ENCODE results near the gene PLCG2. TPM values are rescaled to one million over a fixed set of nuclear protein-coding genes. Genes with fewer than 3 reads are reported as not detected.

Gene PLCG2
- total and polyA plus RNA-seq, 3 donors from 2014 or later, result 6.8 to 11.3 (median 8.0) TPM

DNA sequence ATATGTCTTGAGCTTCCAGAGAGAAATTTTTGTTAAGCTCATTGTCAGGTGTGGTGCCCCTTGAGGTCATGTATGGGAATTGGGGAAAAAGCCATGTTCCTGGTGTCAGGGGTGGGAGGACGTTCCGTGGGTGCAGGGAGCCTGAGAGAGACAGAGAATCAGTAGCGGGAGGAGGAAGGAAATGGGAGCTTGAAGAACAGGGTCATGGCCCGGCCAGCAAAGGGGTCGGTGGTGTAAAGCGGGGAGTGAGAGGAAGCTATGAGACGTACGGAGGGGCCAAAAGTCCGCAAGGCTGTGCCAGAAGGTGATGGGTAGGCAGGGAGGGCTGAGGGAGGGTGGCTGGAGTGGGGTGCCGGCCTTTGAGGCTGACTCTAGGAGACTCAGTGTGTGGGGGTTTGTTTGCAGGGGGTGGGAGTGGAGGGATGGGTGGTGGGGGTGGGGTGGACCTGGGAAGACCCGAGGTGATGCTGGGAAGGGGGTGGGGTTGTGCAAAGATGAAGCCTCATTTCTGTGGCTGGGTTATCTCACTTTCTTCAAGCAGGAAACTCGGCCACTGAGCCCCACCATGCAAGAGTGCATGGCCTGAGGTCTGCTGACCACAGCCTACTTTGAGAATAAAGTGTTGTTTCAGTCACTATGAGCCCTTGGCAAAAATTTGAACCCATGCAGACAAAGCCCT lies 63.6 kb downstream of the PLCG2 start:
- 56 to 64% methylated on average over 12 of the region's 12 CpGs for WGBS, 2 donors
- Histone ChIP-seq H3K27ac (no peak overlapping the region), H3K27me3 (no peaks in the 10 kb centered on the region), H3K9me3 (no peaks in the 10 kb centered on the region), H3K4me1 (no peaks in the 10 kb centered on the region), H3K36me3 (ENCODE audit: low read depth, missing control alignments) (no peaks in the 10 kb centered on the region), H3K4me3 (no peak overlapping the region)
- no peak for DNase-seq
- intact Hi-C loops (cut with DNase I; ENCODE audit: low total_unique reads), result no loop called here
- no peak for TF ChIP-seq POLR2A (IDR thresholded peaks at IDR 0.05)
- TF ChIP-seq, protein P1, sequence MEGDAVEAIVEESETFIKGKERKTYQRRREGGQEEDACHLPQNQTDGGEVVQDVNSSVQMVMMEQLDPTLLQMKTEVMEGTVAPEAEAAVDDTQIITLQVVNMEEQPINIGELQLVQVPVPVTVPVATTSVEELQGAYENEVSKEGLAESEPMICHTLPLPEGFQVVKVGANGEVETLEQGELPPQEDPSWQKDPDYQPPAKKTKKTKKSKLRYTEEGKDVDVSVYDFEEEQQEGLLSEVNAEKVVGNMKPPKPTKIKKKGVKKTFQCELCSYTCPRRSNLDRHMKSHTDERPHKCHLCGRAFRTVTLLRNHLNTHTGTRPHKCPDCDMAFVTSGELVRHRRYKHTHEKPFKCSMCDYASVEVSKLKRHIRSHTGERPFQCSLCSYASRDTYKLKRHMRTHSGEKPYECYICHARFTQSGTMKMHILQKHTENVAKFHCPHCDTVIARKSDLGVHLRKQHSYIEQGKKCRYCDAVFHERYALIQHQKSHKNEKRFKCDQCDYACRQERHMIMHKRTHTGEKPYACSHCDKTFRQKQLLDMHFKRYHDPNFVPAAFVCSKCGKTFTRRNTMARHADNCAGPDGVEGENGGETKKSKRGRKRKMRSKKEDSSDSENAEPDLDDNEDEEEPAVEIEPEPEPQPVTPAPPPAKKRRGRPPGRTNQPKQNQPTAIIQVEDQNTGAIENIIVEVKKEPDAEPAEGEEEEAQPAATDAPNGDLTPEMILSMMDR (IDR thresholded peaks at IDR 0.05), result no peak

DNA sequence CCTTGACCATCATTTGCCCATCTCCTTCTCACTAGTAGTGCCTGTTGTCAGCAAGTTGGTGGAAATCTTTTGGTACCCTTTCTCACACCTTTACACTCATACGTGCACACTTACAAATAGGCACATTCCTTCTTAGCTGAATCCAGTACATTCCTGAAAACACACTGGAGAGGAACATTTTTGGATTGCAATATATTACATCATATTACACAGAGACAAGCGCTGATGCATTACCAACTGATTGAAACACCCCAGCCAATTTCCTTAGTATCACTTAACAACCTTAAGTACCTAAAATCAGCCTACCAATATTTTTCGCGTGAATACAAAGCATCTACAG lies 64.1 kb downstream of the PLCG2 start:
- 77 to 86% methylated on average over 4 of the region's 4 CpGs for WGBS, 2 donors
- Histone ChIP-seq H3K27ac (no peak overlapping the region), H3K27me3 (no peaks in the 10 kb centered on the region), H3K36me3 (ENCODE audit: low read depth, missing control alignments) (no peaks in the 10 kb centered on the region), H3K9me3 (no peaks in the 10 kb centered on the region), H3K4me3 (no peak overlapping the region), H3K4me1 (no peaks in the 10 kb centered on the region)
- no peak for DNase-seq
- TF ChIP-seq, protein P1 (IDR thresholded peaks at IDR 0.05), result no peak
- TF ChIP-seq POLR2A (IDR thresholded peaks at IDR 0.05), result no peak
- intact Hi-C loops (cut with DNase I; ENCODE audit: low total_unique reads), result no loop called here

DNA sequence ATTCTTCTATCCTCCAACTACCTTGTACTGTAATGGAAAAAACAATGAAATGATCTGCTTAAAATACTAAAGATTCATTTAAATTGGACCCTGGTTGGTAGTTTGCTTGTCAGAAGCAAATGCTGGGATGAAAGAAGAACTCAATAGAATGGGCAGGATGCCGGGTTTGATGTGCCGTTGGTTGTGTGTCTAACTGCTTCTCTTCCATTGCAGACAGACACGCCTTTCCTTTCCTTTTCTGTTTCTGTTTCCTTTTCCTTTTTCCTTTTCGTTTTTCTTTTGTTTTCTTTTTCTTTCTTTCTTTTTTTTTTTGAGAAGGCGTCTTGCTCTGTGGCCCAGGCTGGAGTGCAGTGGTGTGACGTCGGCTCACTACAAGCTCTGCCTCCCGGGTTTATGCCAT lies 64.6 kb downstream of the PLCG2 start:
- Histone ChIP-seq H3K36me3 (ENCODE audit: low read depth, missing control alignments) (no peaks in the 10 kb centered on the region), H3K4me1 (no peaks in the 10 kb centered on the region), H3K27me3 (no peaks in the 10 kb centered on the region), H3K9me3 (no peaks in the 10 kb centered on the region), H3K4me3 (no peak overlapping the region), H3K27ac (no peak overlapping the region)
- 89 to 95% methylated on average over 8 of the region's 8 CpGs for WGBS, 2 donors
- no peak for TF ChIP-seq POLR2A (IDR thresholded peaks at IDR 0.05)
- TF ChIP-seq, protein P1 (IDR thresholded peaks at IDR 0.05), result no peak
- no peak for DNase-seq
- intact Hi-C loops (cut with DNase I; ENCODE audit: low total_unique reads), result no loop called here

DNA sequence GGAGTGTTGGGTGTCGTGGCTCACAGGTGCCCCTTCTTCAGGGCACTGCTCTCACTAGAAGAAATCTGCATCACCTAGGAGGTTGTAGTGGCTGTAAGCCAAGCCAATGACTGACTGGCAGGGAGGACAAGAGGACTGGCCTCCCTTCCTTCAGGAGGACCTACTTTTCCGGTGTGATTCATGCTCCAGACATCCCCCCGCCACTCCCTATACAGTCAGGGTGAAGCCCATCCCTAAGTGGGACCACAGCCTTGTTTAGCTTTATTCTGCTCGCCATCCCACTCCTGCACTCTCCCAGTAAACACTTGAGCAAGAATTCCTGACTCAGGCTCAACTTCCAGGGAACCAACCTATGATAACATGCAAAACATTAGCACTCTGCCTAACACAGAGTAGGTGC lies 67.0 kb downstream of the PLCG2 start:
- intact Hi-C loops (cut with DNase I; ENCODE audit: low total_unique reads), result no loop called here
- 88 to 97% methylated on average over 4 of the region's 4 CpGs for WGBS, 2 donors

More for the DNA sequence above, 67.0 kb downstream of the PLCG2 start:
- TF ChIP-seq POLR2A (IDR thresholded peaks at IDR 0.05), result no peak
- TF ChIP-seq, protein P1 (IDR thresholded peaks at IDR 0.05), result no peak
- DNase-seq, result no peak
- Histone ChIP-seq H3K4me3 (no peak overlapping the region), H3K4me1 (no peaks in the 10 kb centered on the region), H3K27ac (no peak overlapping the region), H3K36me3 (ENCODE audit: low read depth, missing control alignments) (no peaks in the 10 kb centered on the region), H3K27me3 (no peaks in the 10 kb centered on the region), H3K9me3 (no peaks in the 10 kb centered on the region)
